OCI-M2 (cell line): ENCODE measurements around the gene LBHD2.
"Not testable (repeated sequence)": the region's sequence is repeated elsewhere in the genome, so short reads cannot be mapped to it uniquely, and the experiment has no call there.

Source experiments
- DNase-seq: peaks from one replicate; lab custom pipeline; 2025; ENCODE audit not compliant: unreplicated experiment; lab: John Stamatoyannopoulos, UW

The LBHD2 gene

DNA sequence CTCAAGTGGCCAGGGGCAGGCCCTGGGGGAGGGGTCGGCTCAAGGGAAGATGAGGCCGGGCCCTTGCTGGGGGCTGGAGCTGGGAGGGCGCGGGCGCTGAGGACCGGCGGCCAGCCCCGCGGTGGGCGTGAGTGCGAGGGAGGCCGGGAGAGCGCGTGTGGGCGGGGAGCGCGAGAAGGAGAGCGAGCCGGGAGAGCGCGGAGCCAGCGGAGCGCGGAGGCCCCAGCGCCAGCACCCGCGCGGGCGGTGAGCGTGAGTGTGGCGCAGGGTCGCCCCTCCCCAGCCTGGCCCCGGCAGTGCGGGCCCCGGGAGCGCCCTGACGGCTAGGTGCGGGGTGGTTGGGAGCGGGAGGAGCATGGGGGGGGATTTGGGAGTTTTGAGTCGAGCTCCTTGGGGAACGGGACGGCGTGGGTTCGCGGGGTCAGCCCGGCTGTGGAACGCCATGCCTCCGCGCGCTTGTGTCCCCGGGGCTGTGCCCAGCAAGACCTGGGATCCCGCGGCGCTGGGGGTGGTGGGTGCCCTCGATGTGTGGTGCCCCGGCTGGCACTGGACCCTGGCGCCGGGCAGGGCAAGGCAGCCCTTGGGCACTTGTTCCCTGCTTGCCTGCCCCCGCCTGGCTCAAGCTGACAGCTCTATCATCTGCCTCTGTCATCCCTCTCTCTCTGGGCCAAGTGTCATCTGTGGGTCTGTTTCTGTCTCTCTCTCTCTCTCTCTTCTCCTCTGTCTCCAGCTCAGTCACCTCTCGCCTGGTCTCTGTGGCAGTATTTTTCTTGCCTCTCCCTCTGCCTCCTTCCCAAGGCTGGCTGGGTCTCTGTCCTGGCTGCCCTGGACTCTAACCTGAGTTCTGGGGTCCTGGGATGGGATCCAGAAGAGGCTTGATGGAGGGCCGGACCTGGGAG is at the start of gene LBHD2:
TSS of gene LBHD2 (plus strand) at position 190 of the 899 bp plus-strand sequence. CDS start 1,803 bp downstream, outside the sequence.
- DNase-seq = no peak

DNA sequence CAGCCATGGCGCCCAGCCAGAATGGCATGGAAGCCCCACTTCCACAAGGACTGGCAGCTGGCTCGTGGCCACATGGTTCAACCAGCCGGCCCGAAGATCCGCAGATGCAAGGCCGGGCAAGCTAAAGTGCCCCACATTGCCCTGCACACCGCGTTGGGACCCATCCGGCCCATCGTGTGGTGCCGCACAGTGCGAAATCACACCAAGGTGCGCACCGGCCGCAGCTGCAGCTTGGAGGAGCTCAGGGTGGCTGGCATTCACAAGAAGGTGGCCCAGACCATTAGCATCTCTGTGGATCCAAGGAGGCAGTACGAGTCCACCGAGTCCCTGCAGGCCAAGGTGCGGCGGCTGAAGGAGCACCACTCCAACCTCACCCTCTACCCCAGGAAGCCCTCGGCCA is 42.5 kb upstream of the LBHD2 start:
- no peak for DNase-seq

DNA sequence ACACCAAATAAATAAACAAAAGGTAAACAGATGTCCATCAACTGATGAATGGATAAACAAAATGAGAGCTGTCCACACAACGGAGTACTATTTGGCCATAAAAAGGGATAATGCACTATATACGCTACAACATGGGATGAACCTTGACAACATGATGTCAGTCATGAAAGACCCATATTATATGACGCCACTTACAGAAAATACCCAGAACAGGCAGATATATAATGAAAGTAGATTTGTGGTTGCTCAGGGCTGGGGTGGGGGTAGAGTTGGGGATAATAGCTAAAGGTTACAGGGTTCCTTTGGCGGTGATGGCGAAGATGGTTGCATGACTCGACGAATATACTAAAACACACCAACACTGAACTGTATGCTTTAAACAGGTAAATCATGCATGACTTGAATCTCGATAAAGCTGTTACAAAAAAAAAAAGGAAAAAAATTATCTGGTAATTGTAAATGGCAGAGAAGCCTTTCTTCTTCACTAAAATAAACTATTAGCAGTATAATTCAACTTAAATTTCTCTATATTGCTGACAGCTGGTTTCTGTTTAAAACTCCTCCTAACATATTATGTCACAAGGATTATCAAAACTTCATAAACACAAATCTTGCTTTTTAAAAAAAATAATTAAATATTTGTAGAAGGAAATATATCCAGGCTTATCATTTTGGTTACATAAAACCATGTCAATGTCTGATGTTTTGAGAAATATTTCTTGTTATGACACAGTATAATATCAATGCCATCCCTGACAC is 40.6 kb upstream of the LBHD2 start:
- DNase-seq = no peak

DNA sequence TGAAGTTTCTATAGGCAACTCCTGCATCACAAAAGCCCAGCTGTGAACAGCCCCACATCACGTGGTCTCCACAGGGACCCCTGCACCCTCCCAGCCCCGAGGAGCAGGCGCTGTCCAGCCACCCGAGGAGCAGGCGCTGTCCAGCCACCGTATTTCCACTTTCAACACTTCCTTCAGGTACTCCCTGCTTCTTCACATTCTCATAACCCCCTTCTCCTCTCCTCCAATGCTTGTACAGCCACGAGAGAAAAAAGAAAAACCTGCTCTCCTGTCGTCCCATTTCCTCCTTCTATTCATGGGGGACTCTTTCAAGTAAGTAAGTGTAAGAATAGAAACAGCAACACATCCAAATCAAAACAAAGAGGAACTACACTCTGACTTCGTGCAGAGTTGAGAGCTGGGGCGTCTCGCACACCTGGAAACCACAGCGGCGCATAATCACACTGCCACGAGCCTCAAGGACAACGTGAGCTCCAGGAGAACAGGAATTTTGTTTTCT is 38.6 kb upstream of the LBHD2 start:
- DNase-seq = no peak

DNA sequence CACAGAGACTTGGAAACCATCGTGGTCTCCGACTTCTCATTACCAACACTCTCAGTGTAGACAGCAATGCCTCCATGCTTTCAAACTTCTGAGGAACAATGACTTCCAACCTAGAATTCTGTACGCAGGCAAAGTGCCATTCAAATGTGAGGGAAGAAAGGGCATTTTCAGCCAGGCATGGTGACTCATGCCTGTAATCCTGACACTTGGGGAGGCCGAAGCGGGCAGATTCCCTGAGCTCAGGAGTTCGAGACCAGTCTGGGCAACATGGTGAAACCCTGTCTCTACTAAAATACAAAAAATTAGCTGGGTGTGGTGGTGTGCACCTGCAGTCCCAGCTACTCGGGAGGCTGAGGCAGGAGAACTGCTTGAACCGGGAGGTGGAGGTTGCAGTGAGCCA is 36.6 kb upstream of the LBHD2 start:
- DNase-seq = not testable (repeated sequence)

DNA sequence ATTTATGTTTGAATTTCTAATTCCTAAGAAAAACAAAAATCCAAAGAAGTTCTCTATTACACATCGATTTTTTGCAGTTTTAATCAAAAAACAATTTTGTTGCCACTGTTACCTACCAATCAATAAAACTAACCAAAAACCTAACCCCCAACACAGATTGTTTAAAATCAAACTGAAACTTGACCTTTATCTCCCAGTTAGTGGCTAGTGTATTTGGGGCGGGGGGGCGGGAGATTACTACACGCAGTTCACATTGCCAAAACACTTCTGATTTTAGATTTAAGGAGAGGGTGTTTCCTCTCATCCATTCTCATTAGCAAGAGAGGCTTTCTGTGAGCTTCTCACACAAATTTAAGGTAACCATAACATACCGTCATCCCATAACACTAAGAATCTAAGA is 33.1 kb upstream of the LBHD2 start:
- no peak for DNase-seq

DNA sequence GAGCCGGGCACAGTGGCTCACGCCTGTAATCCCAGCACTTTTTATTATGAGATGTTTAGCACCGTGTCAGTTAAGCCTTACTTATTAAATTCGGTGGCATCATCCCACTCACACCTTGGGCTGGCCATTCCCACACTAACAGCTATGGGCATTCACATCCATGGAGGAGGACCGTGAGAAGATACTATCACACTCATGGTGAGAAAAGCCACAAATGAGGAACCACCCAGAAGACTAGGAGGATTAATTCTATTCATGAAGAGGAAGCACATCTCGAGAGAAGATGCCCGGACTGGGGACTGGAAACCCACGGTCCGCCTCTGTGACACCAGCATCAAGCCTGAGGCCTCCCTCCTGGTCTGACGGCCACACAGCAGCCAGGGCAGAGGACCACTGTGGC is 31.6 kb upstream of the LBHD2 start:
- no peak for DNase-seq

DNA sequence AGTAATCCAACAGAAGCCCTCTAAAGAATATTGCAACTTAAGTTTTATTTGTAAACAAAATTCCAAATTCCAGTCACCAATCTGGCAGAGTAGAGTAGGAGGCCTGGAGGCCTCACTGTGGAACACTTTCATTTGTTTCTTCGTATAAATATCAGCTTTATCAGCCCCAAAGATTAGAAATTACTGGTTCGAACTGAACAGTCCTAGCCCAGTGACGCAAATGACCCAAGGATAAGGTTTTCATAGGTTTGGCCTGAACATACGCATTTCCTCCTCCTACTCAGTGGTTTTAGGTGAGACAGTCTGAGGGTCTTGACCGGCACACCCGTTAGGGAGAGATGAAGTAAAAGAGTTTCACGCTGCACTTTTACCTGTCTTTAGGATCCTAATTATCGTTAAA is 28.3 kb upstream of the LBHD2 start:
- no peak for DNase-seq

DNA sequence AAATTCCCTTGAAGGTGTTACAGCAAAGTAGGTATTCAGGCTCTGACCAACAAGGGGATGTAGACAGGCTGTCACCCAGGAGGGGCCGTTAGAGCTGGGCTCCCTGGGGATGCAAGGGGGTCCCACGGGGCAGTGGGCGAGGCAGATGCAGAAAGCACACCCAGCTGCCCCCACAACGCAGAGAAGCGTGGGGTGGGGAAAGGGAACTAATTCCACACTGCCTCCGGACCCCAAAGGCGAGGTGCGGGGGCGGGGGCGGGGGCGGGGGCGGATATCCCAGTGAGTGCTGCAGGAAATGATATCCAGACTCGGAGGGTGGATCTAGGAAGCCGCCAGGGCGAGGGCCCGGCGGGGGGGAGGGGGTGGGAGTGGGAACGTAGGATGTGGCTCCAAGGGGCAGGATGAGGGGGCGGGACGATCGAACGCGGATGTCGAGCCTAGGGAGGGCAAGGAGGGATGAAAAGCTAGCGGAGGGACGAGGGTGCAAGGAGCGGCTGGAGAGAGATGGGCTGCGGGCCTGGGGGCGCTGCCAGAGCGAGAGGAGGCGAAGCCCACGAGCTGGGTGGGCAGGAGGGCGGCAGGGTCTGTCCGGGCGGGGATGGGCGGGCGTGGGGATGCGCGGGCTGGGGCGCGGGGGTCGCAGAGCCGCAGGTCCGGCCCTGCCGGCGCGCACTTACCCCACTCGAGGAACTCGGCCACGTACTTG is 27.5 kb upstream of the LBHD2 start:
- DNase-seq = peak; percentile 47

DNA sequence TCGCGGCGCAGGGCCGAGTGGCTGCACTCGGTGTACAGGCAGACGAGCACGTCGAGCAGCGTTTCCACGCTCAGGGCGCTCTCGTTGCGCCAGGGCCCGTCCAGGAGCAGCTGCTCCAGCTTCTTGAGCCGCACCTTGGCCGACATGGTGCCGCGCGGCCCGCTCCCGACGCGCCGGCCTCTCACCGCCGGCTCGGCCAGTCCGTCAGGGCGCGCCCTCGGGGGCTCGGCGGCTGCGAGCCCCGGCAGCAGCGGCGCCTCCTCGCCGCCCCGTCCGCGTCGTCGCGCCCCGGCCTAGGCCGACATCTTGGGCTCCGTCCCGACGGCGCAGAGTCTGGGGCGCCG is 27.0 kb upstream of the LBHD2 start:
- no peak for DNase-seq

DNA sequence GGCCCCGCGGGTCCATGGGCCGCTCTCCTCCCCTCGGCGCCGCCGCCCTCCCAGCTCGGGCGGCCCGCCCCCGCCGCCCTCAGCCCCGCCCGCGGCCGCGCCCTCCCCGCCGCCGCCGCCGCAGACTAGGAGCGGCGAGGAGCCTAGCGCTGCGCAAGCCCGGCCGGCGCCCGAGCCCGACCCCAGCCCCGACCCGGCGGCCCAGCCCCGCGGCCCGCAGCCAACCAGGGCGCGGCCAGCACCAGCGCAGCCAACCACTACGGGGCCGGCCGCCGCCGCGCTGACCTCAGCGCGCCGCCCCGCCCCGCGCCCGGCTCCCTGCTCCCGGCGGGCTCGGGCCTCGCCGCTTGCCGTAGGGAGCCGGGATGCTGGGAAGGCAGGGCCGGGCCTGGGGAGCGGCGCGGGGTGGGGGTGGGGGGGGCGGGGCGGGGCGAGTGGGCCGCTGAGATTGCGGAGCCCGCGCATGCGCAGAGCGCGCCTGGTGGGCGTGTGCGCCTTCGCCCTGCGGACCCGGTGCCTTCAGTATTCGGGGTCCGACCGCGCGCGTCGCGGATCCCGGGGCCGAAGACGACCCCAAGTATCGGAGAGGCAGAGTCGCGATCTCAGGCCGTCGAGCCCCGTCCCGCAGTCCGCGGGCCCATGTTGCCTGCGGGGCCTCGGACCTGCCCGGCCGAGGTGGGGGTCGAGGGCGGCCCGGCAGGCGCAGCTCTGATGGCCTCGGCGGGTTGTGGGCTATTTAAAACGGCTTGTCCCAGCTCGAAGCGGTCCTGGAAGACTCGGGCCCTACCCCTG is 26.4 kb upstream of the LBHD2 start, which contains the start of gene CDC42BPB:
TSS of gene CDC42BPB (minus strand) at position 178 of the 792 bp plus-strand sequence. CDS start 376 bp downstream, outside the sequence.
- DNase-seq = no peak

DNA sequence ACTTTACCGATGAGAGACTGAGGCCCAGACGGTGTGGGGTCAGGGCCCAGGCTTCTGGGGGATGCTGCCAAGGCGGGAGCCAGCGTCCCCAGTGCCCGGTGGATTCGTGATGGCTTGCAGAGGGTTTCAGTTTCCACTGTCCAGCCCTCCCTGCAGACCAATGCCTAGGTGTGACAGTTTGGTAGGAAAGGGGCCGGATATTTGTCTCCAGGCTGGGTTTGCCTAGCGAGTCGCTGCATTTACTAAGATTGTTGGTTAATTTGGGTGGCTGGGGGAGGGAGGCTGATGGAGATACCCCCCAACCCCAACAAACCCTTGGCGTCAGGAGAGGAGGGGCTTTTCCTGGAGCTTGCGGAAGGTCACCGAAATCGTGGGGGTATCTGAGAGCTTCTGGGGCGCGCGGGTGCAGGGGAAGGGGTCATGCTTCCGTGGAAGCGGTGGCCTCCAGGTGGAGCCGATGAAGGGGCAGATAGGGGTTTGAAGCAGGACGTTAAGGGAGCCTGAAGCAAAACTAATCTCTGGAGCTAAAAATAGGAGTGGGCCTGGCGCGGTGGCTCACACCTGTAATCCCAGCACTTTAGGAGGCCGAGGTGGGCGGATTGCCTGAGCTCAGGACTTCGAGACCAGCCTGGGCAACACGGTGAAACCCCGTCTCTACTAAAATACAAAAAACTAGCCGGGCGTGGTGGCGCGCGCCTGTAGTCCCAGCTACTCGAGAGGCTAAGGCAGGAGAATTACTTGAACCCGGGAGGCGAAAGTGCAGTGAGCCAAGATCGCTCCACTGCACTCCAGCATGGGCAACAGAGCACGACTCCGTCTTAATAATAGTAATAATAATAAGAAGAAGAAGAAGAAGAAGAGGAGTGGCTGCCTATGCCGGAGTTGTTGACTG is 25.6 kb upstream of the LBHD2 start:
- DNase-seq = no peak

DNA sequence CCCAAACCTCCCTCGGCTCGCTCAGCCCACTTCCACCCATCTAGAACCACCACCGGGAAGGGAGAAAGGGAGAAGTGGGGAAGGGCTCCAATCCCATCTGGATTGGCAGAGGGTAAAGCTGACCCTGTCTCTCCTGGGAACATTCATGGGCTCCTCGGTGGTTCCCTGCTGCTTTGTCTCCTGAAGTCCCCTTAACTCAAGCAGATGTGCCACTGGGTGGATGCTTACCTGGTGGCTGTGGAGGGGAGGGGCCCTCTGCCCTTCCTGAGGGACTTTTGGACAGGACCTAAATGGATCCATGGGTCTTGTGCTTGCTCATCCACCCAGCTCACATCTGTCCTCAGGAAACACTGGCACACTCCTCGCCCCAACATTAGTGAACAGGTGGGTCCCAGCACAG is 24.5 kb upstream of the LBHD2 start:
- no peak for DNase-seq

DNA sequence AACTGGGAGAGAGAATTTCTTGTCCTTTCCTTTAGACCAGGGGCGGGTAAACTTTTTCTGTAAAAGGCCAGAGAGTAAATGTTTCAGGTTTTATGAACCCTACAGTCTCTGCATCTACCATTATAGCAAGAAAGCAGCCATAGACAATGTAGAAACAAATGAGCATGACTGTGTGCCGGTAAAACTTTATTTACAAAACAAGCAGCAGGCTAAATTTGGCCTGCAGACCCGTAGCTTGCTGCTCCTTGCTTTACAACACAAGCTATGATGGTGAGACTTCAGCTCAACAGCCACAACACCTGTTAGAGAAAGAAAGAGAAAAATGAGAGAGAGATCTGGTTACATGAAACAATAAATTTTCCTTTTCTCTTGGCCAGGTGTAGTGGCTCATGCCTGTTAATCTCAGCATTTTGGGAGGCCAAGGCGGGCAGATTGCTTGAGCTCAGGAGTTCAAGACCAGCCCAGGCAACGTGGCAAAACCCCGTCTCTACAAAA is 22.5 kb upstream of the LBHD2 start:
- no peak for DNase-seq

DNA sequence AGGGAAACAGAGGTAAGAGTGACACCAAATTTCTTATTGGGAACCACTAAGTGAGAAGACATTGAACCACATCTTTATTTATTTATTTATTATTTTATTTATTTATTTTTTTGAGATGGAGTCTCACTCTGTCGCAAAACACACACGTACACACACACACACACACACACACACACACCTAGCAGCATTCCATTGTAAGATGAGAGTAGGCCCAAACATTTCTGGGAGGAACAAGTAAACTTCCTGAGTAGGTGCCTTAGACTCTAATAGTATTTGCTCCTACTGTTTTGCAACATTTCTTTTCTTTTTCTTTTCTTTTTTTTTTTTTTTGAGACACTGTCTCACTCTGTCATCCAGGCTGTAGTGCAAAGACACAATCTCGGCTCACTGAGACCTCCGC is 19.6 kb upstream of the LBHD2 start:
- no peak for DNase-seq

DNA sequence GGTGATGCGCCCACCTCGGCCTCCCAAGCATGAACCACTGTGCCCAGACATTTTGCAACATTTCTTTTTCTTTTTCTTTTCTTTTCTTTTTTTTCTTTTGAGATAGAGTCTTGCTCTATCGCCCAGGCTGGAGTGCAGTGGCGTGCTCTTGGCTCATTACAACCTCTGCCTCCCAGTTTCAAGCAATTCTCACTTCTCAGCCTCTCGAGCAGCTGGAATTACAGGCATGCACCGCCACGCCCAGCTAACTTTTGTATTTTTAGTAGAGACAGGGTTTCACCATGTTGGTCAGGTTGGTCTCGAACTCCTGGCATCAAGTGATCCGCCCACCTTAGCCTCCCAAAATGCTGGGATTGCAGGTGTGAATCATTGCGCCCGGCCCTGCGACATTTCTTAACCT is 19.0 kb upstream of the LBHD2 start:
- DNase-seq = no peak

DNA sequence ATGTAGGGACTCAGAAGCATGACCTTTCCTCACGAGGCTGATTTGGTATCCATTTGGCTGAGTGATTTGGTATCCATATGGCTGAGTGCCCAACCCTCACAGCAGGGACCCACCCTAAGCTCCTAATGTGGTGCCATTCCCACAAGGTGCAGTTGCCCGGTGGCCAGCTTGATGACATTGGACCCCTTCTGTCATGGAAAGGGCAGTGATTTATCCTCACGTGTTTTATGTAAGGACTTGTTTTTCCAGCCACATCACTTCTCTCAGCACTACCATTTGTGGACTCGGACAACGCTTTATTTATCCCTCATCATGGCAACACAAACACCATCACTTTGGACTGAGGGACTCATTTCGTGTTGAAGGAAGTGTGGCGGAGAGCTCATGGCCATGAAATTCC is 18.1 kb upstream of the LBHD2 start:
- no peak for DNase-seq

DNA sequence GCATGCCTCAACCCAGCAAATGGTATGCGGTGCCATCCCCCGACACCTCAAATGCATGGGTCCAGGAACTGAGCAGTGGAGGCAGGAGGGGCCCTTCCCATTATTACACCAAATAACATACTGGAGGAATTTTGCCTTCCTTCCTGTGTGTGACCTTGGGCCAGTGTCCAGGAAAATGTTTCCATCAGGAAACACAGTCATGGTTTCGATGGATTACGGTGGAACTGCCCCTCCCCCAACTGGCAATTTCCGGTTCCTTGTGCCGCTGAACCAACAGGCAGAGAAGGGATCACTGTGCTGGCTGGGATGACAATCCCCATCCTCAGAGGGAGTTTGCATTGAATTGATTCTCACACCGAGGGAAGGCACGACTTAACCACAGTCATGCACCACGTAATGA is 17.6 kb upstream of the LBHD2 start:
- no peak for DNase-seq

DNA sequence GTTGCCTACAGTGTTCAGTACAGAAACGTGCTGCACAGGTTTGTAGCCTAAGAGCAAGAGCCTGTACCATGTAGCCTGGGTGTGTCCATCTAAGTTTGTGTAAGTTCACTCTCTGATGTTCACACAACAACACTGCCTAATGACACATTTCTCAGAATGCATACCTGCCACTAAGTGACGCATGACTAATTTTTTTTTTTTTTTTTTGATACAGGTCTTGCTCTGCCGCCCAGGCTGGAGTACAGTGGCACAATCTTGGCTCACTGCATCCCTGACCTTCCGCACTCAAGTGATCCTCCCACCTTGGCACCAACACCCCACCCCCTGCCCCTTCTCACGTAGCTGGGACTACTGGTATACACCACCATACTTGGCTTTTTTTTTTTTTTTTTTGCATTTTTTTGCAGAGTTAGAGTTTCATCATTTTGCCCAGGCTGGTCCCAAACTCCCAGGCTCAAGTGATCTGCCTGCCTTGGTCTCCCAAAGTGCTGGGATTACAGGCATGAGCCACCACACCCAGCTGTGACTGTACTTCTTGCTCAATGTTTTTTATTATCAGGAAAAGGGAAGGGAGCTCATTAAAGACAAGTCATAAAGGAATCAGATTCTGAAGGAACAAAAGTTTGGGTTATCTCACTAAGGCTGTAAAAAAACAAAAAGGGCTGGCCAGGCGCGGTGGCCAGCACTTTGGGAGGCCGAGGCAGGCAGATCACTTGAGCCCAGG is 16.6 kb upstream of the LBHD2 start:
- DNase-seq = no peak
